Measurements from ENCODE around the gene CHRNA9. TPM values are rescaled to one million over a fixed set of nuclear protein-coding genes. Genes with fewer than 3 reads are reported as not detected.

CHRNA9 gene
- total RNA-seq, 2 donors from 2014 or later: 0.90 TPM; not detected in 1

GRCh38 chr4:40337523-40337922, 2.4 kb downstream of the CHRNA9 start:
- Histone ChIP-seq H3K36me3 (ENCODE audit: control insufficient read depth, insufficient read depth, low read length) (no peaks in the 10 kb centered on the region), H3K4me3 (ENCODE audit: low read length) (no peak overlapping the region), H3K27me3 (ENCODE audit: control insufficient read depth, insufficient read depth, low read length, poor library complexity, severe bottlenecking) (no peaks in the 10 kb centered on the region), H3K9ac (ENCODE audit: extremely low read depth, low read length, poor library complexity, severe bottlenecking) (no peak overlapping the region), H3K27ac (ENCODE audit: low read depth, low read length) (no peak overlapping the region), H3K9me3 (ENCODE audit: control insufficient read depth, low read length) (peaks cover 5% of the 10 kb centered on the region), H3K4me1 (ENCODE audit: control insufficient read depth, insufficient read depth, low read length) (peaks cover 3% of the 10 kb centered on the region)
- H3K9me3 Mint-ChIP-seq: no peaks in the 10 kb centered on the region
- no peak overlapping the region for H3K27ac Mint-ChIP-seq
- H3K27me3 Mint-ChIP-seq (ENCODE audit: insufficient read depth): peaks cover 3% of the 10 kb centered on the region
- H3K36me3 Mint-ChIP-seq (ENCODE audit: low read depth): no peaks in the 10 kb centered on the region
- no peak overlapping the region for H3K4me3 Mint-ChIP-seq
- no peak for TF ChIP-seq CTCF (conservative IDR thresholded peaks at IDR 0.05)
- peaks cover 18% of the 10 kb centered on the region for H3K4me1 Mint-ChIP-seq
- 83 to 91% methylated on average over 2 of the region's 2 CpGs for WGBS, 2 experiments (ENCODE audit: insufficient coverage in 1 of 2, insufficient read length in 1 of 2)
- DNase-seq: no peak

- Mint-ChIP-seq H3K36me3 (ENCODE audit: low read depth) (no peaks in the 10 kb centered on the region), H3K27ac (no peak overlapping the region), H3K9me3 (peaks cover 5% of the 10 kb centered on the region), H3K4me3 (no peak overlapping the region), H3K27me3 (ENCODE audit: insufficient read depth) (peaks cover 5% of the 10 kb centered on the region), H3K4me1 (peaks cover 13% of the 10 kb centered on the region)
- no peak overlapping the region for H3K4me3 ChIP-seq (ENCODE audit: low read length)
- no peak overlapping the region for H3K9ac ChIP-seq (ENCODE audit: extremely low read depth, low read length, poor library complexity, severe bottlenecking)
- H3K36me3 ChIP-seq (ENCODE audit: control insufficient read depth, insufficient read depth, low read length): no peaks in the 10 kb centered on the region
- no peaks in the 10 kb centered on the region for H3K27me3 ChIP-seq (ENCODE audit: control insufficient read depth, insufficient read depth, low read length, poor library complexity, severe bottlenecking)
- DNase-seq: no peak
- peaks cover 1% of the 10 kb centered on the region for H3K4me1 ChIP-seq (ENCODE audit: control insufficient read depth, insufficient read depth, low read length)
- H3K9me3 ChIP-seq (ENCODE audit: control insufficient read depth, low read length): no peaks in the 10 kb centered on the region
- no peak overlapping the region for H3K27ac ChIP-seq (ENCODE audit: low read depth, low read length)
- TF ChIP-seq CTCF (conservative IDR thresholded peaks at IDR 0.05): no peak
Measured at GRCh38 chr4:40340030-40340429, 4.9 kb downstream of the CHRNA9 start.

- H3K36me3 Mint-ChIP-seq (ENCODE audit: low read depth): no peaks in the 10 kb centered on the region
- no peak overlapping the region for H3K27ac Mint-ChIP-seq
- no peaks in the 10 kb centered on the region for H3K4me1 ChIP-seq (ENCODE audit: control insufficient read depth, insufficient read depth, low read length)
- DNase-seq: no peak
- no peak overlapping the region for H3K27ac ChIP-seq (ENCODE audit: low read depth, low read length)
- H3K4me1 Mint-ChIP-seq: no peaks in the 10 kb centered on the region
- H3K4me3 Mint-ChIP-seq: no peak overlapping the region
- peaks cover 3% of the 10 kb centered on the region for H3K27me3 Mint-ChIP-seq (ENCODE audit: insufficient read depth)
- no peak overlapping the region for H3K9ac ChIP-seq (ENCODE audit: extremely low read depth, low read length, poor library complexity, severe bottlenecking)
- TF ChIP-seq CTCF (conservative IDR thresholded peaks at IDR 0.05): no peak
- no peak overlapping the region for H3K4me3 ChIP-seq (ENCODE audit: low read length)
- H3K9me3 ChIP-seq (ENCODE audit: control insufficient read depth, low read length): no peaks in the 10 kb centered on the region
- no peaks in the 10 kb centered on the region for H3K27me3 ChIP-seq (ENCODE audit: control insufficient read depth, insufficient read depth, low read length, poor library complexity, severe bottlenecking)
- WGBS, 2 experiments (ENCODE audit: insufficient coverage in 1 of 2, insufficient read length in 1 of 2): 96 to 100% methylated on average over 1 to 2 of the region's 3 CpGs
- peaks cover 8% of the 10 kb centered on the region for H3K9me3 Mint-ChIP-seq
- no peaks in the 10 kb centered on the region for H3K36me3 ChIP-seq (ENCODE audit: control insufficient read depth, insufficient read depth, low read length)
Measured at GRCh38 chr4:40347472-40347871, 12.3 kb downstream of the CHRNA9 start.

Measured in endodermal cell (in vitro differentiated cells).